Gastroesophageal sphincter (tissue), 4 donors: ENCODE results near the gene MLLT10. TPM values are rescaled to one million over a fixed set of nuclear protein-coding genes. Genes with fewer than 3 reads are reported as not detected.
"Not testable (repeated sequence)": the region's sequence is repeated elsewhere in the genome, so short reads cannot be mapped to it uniquely, and the experiment has no call there.

ENCODE experiments used
- ATAC-seq: fragments of 150-250 bp; one replicate; pipeline ENCODE4 v1.9.1; 2016; ENCODE audit warnings: mild to moderate bottlenecking, moderate library complexity
- H3K27ac ChIP-seq, 4 donors: fragments of 200-600 bp; sonication (generic) in 3 of 4; 1 replicate in 3 of 4; 2 replicates in 1 of 4; pipeline ENCODE4 v1.5.1; 2016 to 2019
- H3K27me3 ChIP-seq: fragments of 200-600 bp; sonication (generic); one replicate; pipeline ENCODE4 v1.5.1; 2019
- H3K36me3 ChIP-seq, 2 donors: fragments of 200-600 bp; sonication (generic); one replicate each; pipeline ENCODE4 v1.5.1; 2019; ENCODE audit warnings: control low read depth in 1 of 2
- H3K4me1 ChIP-seq, 3 donors: fragments of 200-600 bp; sonication (generic); 1 replicate in 2 of 3; 2 replicates in 1 of 3; pipeline ENCODE4 v1.5.1; 2016 to 2019; ENCODE audit warnings: control low read depth in 2 of 3
- H3K4me3 ChIP-seq, 2 donors: fragments of 200-600 bp; sonication (generic); one replicate each; pipeline ENCODE4 v1.5.1; 2019; ENCODE audit warnings: mild to moderate bottlenecking in 1 of 2, moderate library complexity in 1 of 2
- H3K9me3 ChIP-seq, 3 donors: fragments of 200-600 bp; sonication (generic); one replicate each; pipeline ENCODE4 v1.5.1; 2017 to 2019; ENCODE audit warnings: control low read depth in 2 of 3
- CTCF ChIP-seq, 4 experiments: fragments of 200-600 bp in 2 of 4; fragments of 450-650 bp in 2 of 4; sonication (generic) in 1 of 4; IDR thresholded peaks; one replicate each; pipeline ENCODE4 v1.5.1; 2017 to 2019; ENCODE audit warnings: antibody characterized with exemption in 4 of 4, mild to moderate bottlenecking in 2 of 4, moderate library complexity in 2 of 4
- EP300 ChIP-seq: sonication (generic); formaldehyde crosslinking; IDR thresholded peaks from one replicate; pipeline ENCODE4 v1.6.1; 2017; ENCODE audit warnings: antibody characterized with exemption, mild to moderate bottlenecking
- POLR2A ChIP-seq, 2 donors: fragments of 450-650 bp; IDR thresholded peaks; one replicate each; pipeline ENCODE4 v1.6.1; 2017; ENCODE audit warnings: antibody characterized with exemption in 2 of 2, mild to moderate bottlenecking in 2 of 2, moderate library complexity in 1 of 2
- POLR2AphosphoS5 ChIP-seq: sonication (generic); formaldehyde crosslinking; IDR thresholded peaks from one replicate; pipeline ENCODE4 v1.6.1; 2017; ENCODE audit warnings: antibody characterized with exemption
- WGBS, 2 donors: methylation state at CpG; one replicate each; pipeline ENCODE4 v1.1.5; 2018; ENCODE audit warnings: low coverage in 1 of 2; 5-methylcytosine and 5-hydroxymethylcytosine counted together
- total RNA-seq, 4 donors: library from RNA; depleted of rRNA; stranded (reverse); fragments of >200 nt; gene quantifications; one replicate each; pipeline ENCODE4 v1.1.0, GENCODE V29; 2016

Gene MLLT10
- total RNA-seq, 4 donors from 2014 or later, result 27.2 to 52.1 (median 39.0) TPM

GRCh38 chr10:21712975-21713374 lies 178.9 kb downstream of the MLLT10 start:
- 87% methylated on average over 4 of the region's 4 CpGs; no CpG with 5 or more reads in 1 of the 2 donors for WGBS, 2 donors
- ATAC-seq, result no peak
- H3K36me3 ChIP-seq, result peaks cover 0 to 40% of the 10 kb centered on the region in 2 donors
- H3K9me3 ChIP-seq, result no peaks in the 10 kb centered on the region
- H3K27ac ChIP-seq, result no peak overlapping the region
- no peaks in the 10 kb centered on the region for H3K27me3 ChIP-seq
- TF ChIP-seq POLR2AphosphoS5 (no peak), EP300 (no peak), CTCF (IDR thresholded peaks at IDR 0.05) (no peak), POLR2A (IDR thresholded peaks at IDR 0.05) (no peak)
- H3K4me1 ChIP-seq, result no peaks in the 10 kb centered on the region
- no peak overlapping the region for H3K4me3 ChIP-seq

DNA sequence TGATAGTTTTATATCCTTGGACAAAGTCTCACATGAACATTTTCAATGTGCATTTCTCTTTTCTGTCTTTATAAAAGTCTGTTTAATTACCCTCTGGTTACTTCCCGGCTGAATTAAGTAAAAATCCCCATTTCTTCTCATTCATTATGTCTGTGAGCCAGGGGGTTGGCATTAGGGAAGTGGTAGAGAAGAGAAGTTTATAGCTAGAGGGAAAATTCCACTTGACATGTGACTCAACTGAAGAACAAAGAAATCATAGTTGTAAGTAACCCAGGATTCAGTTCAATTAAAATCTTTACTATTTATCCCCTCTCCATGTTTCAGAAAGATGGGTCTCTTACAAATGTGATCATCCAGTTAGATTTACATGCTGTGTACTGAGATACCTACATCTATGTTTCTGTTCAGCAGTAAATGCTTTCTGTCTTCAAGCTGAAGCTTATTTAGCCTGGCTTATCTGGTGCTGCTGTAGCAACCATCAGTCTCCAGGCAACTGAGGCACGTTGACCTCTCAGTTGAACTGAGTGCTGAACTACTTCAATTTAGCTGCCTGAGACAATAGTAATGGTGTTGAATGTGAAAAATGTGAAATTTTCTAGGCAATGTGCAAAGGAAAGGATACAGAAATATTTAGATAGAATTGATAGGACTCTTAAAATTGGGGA lies 181.6 kb downstream of the MLLT10 start:
- no peaks in the 10 kb centered on the region for H3K9me3 ChIP-seq
- H3K27ac ChIP-seq, result no peak overlapping the region
- no peaks in the 10 kb centered on the region for H3K27me3 ChIP-seq
- 20 to 42% methylated on average over 2 of the region's 2 CpGs for WGBS, 2 donors
- no peaks in the 10 kb centered on the region for H3K4me1 ChIP-seq
- ATAC-seq, result no peak
- TF ChIP-seq CTCF (IDR thresholded peaks at IDR 0.05), result no peak
- TF ChIP-seq POLR2A (IDR thresholded peaks at IDR 0.05), result no peak
- no peak for TF ChIP-seq EP300
- H3K36me3 ChIP-seq, result peaks cover 0 to 47% of the 10 kb centered on the region in 2 donors
- H3K4me3 ChIP-seq, result no peak overlapping the region

- 100% methylated on average over 3 of the region's 3 CpGs; no CpG with 5 or more reads in 1 of the 2 donors for WGBS, 2 donors
- H3K36me3 ChIP-seq, result peaks cover 0 to 47% of the 10 kb centered on the region in 2 donors
- not testable (repeated sequence) for H3K4me3 ChIP-seq, H3K9me3 ChIP-seq, ATAC-seq, H3K27me3 ChIP-seq, H3K4me1 ChIP-seq, H3K27ac ChIP-seq
Measured at GRCh38 chr10:21717437-21718054, 183.5 kb downstream of the MLLT10 start.

- WGBS, 2 donors, result 70 to 75% methylated on average over 1 of the region's 1 CpG
Measured at GRCh38 chr10:21719502-21719901, 185.5 kb downstream of the MLLT10 start.

GRCh38 chr10:21720090-21720489 lies 186.1 kb downstream of the MLLT10 start:
- no peak overlapping the region for H3K27ac ChIP-seq
- WGBS, 2 donors, result 89 to 94% methylated on average over 3 of the region's 3 CpGs

More at GRCh38 chr10:21719502-21719901, 185.5 kb downstream of the MLLT10 start:
- TF ChIP-seq EP300, result no peak
- TF ChIP-seq CTCF (IDR thresholded peaks at IDR 0.05), result no peak
- no peak for TF ChIP-seq POLR2AphosphoS5
- no peak for TF ChIP-seq POLR2A (IDR thresholded peaks at IDR 0.05)
- H3K36me3 ChIP-seq, result peaks cover 0 to 34% of the 10 kb centered on the region in 2 donors
- ATAC-seq, result no peak
- no peaks in the 10 kb centered on the region for H3K27me3 ChIP-seq
- H3K4me3 ChIP-seq, result no peak overlapping the region
- no peaks in the 10 kb centered on the region for H3K9me3 ChIP-seq
- H3K27ac ChIP-seq, result no peak overlapping the region
- peaks cover 4 to 12% (median 5%) of the 10 kb centered on the region in 3 donors for H3K4me1 ChIP-seq

More at GRCh38 chr10:21720090-21720489, 186.1 kb downstream of the MLLT10 start:
- Histone ChIP-seq H3K36me3 (peaks cover 0 to 29% of the 10 kb centered on the region in 2 donors), H3K9me3 (no peaks in the 10 kb centered on the region), H3K27me3 (no peaks in the 10 kb centered on the region), H3K4me3 (no peak overlapping the region), H3K4me1 (peaks cover 5 to 18% (median 10%) of the 10 kb centered on the region in 3 donors)
- TF ChIP-seq POLR2AphosphoS5 (no peak), EP300 (no peak), CTCF (IDR thresholded peaks at IDR 0.05) (no peak), POLR2A (IDR thresholded peaks at IDR 0.05) (no peak)
- ATAC-seq, result no peak
